A204.1 (cell line): Measurements from ENCODE around the gene GLDN.

ENCODE experiments used
- FAIRE-seq: peaks from 2 replicates; lab custom pipeline; 2012; peaks lifted over from hg19 to GRCh38; lab: Jason Lieb, UNC

The GLDN gene

GRCh38 chr15:51356983-51357382 is 15.5 kb downstream of the GLDN start:
- no peak for FAIRE-seq

- FAIRE-seq, result no peak
These were observed 18.5 kb downstream of the GLDN start for GRCh38 chr15:51359981-51360380.

GRCh38 chr15:51363383-51363782 is 21.9 kb downstream of the GLDN start:
- FAIRE-seq, result no peak

GRCh38 chr15:51365417-51365816 is 24.0 kb downstream of the GLDN start:
- FAIRE-seq, result no peak

GRCh38 chr15:51366071-51366470 is 24.6 kb downstream of the GLDN start:
- FAIRE-seq, result no peak

- FAIRE-seq, result no peak
These were observed 25.5 kb downstream of the GLDN start for GRCh38 chr15:51366920-51367319.

- FAIRE-seq, result no peak
These were observed 26.0 kb downstream of the GLDN start for GRCh38 chr15:51367322-51367976.

GRCh38 chr15:51368307-51368706 is 26.9 kb downstream of the GLDN start:
- FAIRE-seq, result no peak

GRCh38 chr15:51368751-51369450 is 27.4 kb downstream of the GLDN start:
- no peak for FAIRE-seq

GRCh38 chr15:51369451-51369761 is 28.0 kb downstream of the GLDN start:
- FAIRE-seq, result no peak

GRCh38 chr15:51371266-51371665 is 29.8 kb downstream of the GLDN start:
- no peak for FAIRE-seq

- no peak for FAIRE-seq
These were observed 32.7 kb downstream of the GLDN start for GRCh38 chr15:51374131-51374530.

GRCh38 chr15:51375966-51376640 is 34.6 kb downstream of the GLDN start:
- FAIRE-seq, result no peak

- no peak for FAIRE-seq
These were observed 35.8 kb downstream of the GLDN start for GRCh38 chr15:51377038-51377786.

- no peak for FAIRE-seq
These were observed 37.0 kb downstream of the GLDN start for GRCh38 chr15:51378406-51378805.

- FAIRE-seq, result no peak
These were observed 37.9 kb downstream of the GLDN start for GRCh38 chr15:51379390-51379789.

- FAIRE-seq, result peak; percentile 89
These were observed 39.7 kb downstream of the GLDN start for GRCh38 chr15:51380999-51381806.

- FAIRE-seq, result no peak
These were observed 41.3 kb downstream of the GLDN start for GRCh38 chr15:51382787-51383186.

- no peak for FAIRE-seq
These were observed 44.6 kb downstream of the GLDN start for GRCh38 chr15:51386029-51386428.

- FAIRE-seq, result no peak
These were observed 45.0 kb downstream of the GLDN start for GRCh38 chr15:51386486-51386885.

- no peak for FAIRE-seq
These were observed 45.7 kb downstream of the GLDN start for GRCh38 chr15:51386960-51387698.

- no peak for FAIRE-seq
These were observed 46.2 kb downstream of the GLDN start for GRCh38 chr15:51387699-51388041.
